Astrocyte of the spinal cord (primary cell): ENCODE results near the gene GNAT2.
A peak's percentile ranks its signal among the peaks of the same experiment; 100 is the strongest.

Experiments
- DNase-seq: peaks from one replicate; pipeline ENCODE4 v3.0.0; 2011; ENCODE audit warnings: low read depth, low spot score
- H3K4me3 ChIP-seq: 2 replicates; pipeline ENCODE4 v1.5.1; 2011; ENCODE audit warnings: low read depth, mild to moderate bottlenecking, low read length, moderate library complexity
- in situ Hi-C: cut with HindIII; loops from 2 replicates; pipeline ENCODE4 v1.10.0; 2017; ENCODE audit warnings: low sequenced_read_pairs
- TF ChIP-seq, protein P1 (sequence below): IDR thresholded peaks from 2 replicates; pipeline ENCODE4 v1.5.1; 2012; ENCODE audit warnings: low read depth, mild to moderate bottlenecking, low read length, inconsistent platforms

The GNAT2 gene

GRCh38 chr1:109639063-109639840, 19.8 kb upstream of the GNAT2 start:
- no peak for DNase-seq
- in situ Hi-C loops: no loop called here
- H3K4me3 ChIP-seq: no peak overlapping the region
- TF ChIP-seq, protein P1, sequence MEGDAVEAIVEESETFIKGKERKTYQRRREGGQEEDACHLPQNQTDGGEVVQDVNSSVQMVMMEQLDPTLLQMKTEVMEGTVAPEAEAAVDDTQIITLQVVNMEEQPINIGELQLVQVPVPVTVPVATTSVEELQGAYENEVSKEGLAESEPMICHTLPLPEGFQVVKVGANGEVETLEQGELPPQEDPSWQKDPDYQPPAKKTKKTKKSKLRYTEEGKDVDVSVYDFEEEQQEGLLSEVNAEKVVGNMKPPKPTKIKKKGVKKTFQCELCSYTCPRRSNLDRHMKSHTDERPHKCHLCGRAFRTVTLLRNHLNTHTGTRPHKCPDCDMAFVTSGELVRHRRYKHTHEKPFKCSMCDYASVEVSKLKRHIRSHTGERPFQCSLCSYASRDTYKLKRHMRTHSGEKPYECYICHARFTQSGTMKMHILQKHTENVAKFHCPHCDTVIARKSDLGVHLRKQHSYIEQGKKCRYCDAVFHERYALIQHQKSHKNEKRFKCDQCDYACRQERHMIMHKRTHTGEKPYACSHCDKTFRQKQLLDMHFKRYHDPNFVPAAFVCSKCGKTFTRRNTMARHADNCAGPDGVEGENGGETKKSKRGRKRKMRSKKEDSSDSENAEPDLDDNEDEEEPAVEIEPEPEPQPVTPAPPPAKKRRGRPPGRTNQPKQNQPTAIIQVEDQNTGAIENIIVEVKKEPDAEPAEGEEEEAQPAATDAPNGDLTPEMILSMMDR: no peak

DNA sequence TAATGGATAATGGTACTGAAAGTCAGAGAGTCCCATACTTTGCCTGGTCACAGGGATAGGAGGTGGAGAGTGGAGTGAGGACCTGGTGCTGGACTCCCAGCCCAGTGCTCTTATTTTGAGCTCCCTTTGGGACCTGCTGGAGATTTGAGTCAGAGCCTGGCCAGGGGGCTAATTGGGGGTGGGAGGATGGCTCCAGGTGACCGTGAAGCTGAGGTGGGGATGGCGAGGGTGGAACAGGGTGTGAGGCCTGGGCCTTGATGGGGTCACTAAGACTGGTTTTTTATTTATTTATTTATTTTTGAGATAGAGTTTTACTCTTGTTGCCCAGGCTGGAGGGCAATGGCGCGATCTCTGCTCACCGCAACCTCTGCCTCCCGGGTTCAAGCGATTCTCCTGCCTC, 18.0 kb upstream of the GNAT2 start:
- TF ChIP-seq, protein P1: no peak
- no peak overlapping the region for H3K4me3 ChIP-seq
- in situ Hi-C loops: no loop called here
- DNase-seq: no peak

GRCh38 chr1:109636201-109636952, 17.0 kb upstream of the GNAT2 start:
- peak; percentile 40 for DNase-seq
- TF ChIP-seq, protein P1: no peak
- in situ Hi-C loops: no loop called here
- no peak overlapping the region for H3K4me3 ChIP-seq

GRCh38 chr1:109635862-109636200, 16.4 kb upstream of the GNAT2 start:
- no peak for DNase-seq

GRCh38 chr1:109634771-109635750, 15.6 kb upstream of the GNAT2 start:
- in situ Hi-C loops: no loop called here
- no peak for DNase-seq
- no peak overlapping the region for H3K4me3 ChIP-seq
- TF ChIP-seq, protein P1: no peak

More at GRCh38 chr1:109635862-109636200, 16.4 kb upstream of the GNAT2 start:
- no peak overlapping the region for H3K4me3 ChIP-seq
- in situ Hi-C loops: no loop called here
- TF ChIP-seq, protein P1: no peak

DNA sequence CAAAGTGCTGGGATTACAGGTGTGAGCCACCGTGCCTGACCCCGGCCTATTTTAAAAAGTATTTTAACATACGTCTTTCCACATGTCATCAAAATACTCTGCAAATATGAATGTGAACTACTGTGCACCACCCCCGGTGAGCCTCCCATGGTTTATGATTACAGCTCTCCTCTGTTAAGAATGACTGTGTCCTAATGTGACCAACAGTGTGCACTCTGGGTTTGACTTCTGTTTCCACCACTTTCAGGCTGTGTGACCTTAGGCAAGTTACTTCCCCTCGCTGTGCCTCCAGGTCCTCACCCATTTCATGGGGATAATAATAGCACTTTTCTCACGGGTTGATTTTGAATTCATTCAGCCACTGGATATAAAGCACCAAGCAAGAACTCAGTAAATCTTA, 14.9 kb upstream of the GNAT2 start:
- no peak for DNase-seq
- in situ Hi-C loops: no loop called here
- TF ChIP-seq, protein P1: no peak

More for the DNA sequence above, 14.9 kb upstream of the GNAT2 start:
- H3K4me3 ChIP-seq: no peak overlapping the region
